Right lobe of liver (tissue), 4 donors: ENCODE results near the gene ZNF598.

ENCODE experiments used
- POLR2A ChIP-seq: fragments of 450-650 bp; IDR thresholded peaks from one replicate; pipeline ENCODE4 v1.6.1; 2017; ENCODE audit warnings: antibody characterized with exemption, mild to moderate bottlenecking
- TF ChIP-seq, protein P1 (sequence below), 4 donors: fragments of 200-600 bp in 3 of 4; fragments of 450-650 bp in 1 of 4; IDR thresholded peaks; one replicate each; pipeline versions ENCODE4 v1.5.1 to v1.8.0; 2016 to 2022; ENCODE audit warnings: antibody characterized with exemption in 4 of 4, mild to moderate bottlenecking in 2 of 4
- donor health status: DM: no; HTN: no; CAD: no.
- donor health status: DM: no; HTN: no; CAD: no.
- donor health status: DM: no; HTN: yes; CAD: no.

DNA sequence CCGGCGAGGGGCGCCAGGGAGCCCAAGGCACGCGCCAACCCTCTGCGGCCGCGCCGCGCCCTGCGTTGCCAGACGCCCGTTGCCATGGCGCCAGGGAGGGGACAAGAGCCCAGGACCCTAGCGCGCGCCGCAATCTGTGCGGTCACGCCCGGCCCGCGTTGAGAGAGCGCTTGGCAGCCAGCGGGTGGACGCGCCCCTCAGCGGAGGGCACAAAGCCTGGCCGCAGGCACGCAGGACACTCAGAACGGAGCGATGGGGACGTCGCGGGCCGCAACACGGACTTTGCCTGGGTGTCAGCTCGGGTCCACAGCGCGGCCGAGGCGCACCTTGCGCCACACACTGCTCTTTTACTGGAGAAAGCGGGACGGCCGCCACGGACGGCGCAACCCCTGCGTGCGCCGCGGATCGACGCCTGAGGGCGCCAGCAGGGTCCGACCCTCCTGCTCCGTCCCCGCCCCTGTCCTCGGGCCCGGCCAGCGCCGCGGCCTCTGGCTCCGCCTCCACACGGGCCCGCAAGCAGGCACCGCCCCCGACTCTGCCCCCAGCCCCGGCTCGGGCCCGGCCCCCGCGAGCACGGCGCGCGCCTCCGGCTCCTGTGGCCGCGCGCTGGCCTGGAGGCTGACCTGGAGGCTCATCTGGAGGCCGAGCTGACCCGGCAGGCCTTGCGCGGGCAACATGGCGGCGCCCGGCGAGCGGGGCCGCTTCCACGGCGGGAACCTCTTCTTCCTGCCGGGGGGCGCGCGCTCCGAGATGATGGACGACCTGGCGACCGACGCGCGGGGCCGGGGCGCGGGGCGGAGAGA, 25.9 kb downstream of the ZNF598 start, which contains the start of gene GFER:
- TF ChIP-seq, protein P1, sequence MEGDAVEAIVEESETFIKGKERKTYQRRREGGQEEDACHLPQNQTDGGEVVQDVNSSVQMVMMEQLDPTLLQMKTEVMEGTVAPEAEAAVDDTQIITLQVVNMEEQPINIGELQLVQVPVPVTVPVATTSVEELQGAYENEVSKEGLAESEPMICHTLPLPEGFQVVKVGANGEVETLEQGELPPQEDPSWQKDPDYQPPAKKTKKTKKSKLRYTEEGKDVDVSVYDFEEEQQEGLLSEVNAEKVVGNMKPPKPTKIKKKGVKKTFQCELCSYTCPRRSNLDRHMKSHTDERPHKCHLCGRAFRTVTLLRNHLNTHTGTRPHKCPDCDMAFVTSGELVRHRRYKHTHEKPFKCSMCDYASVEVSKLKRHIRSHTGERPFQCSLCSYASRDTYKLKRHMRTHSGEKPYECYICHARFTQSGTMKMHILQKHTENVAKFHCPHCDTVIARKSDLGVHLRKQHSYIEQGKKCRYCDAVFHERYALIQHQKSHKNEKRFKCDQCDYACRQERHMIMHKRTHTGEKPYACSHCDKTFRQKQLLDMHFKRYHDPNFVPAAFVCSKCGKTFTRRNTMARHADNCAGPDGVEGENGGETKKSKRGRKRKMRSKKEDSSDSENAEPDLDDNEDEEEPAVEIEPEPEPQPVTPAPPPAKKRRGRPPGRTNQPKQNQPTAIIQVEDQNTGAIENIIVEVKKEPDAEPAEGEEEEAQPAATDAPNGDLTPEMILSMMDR (IDR thresholded peaks at IDR 0.05) = peak; percentile 12 to 69 (median 50)
- peak; percentile 78 for TF ChIP-seq POLR2A
